ENCODE results near the gene EGR4. TPM values are rescaled to one million over a fixed set of nuclear protein-coding genes. Genes with fewer than 3 reads are reported as not detected.

EGR4 gene
- 0.04 TPM in 1 of 2 replicates, not detected in the other for total RNA-seq (2014; rRNA removed; shearing (Covaris generic))

DNA sequence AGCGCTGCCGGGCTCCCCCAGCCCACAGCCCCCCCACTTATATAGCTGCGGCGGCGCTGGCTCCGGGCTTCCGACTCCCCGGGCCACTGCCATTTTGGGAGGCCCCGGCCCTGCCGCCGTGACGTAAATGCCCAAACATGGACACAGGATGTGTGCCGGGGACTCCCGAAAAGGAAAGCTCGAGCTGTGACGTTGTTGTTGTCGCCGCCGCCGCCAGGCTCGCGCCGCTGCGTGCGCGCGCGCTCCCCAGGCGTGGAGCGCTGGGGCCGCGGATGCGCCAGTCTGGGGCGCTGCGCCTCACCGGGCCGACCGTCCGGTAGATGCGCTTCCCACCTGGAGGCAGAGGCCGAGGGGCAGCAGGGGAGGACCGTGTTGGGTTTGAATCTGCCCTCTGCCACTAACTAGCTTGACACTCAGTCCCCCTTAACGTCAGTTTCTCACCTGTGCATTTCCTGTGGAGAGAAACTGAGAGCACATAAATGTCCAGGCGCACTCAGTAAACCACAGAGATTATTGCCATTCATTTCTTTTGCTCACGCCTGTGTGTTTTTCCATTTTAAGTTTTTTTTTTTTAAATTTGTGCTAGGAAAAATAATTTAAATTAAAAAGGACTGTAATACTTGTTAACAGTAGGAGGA lies at the start of gene EGR4:
EGR4 (minus strand) TSS at position 15 of the 638 bp plus-strand sequence. CDS start 231 bp downstream, outside the sequence.
- peak; percentile 97 for DNase-seq
- Histone ChIP-seq H3K4me3 (ENCODE audit: insufficient read depth, low read depth, low read length) (peak within 1 kb of the TSS; percentile 50), H3K27me3 (ENCODE audit: control insufficient read depth, insufficient read depth, low read length) (peaks cover 81% of the 10 kb centered on the region), H3K36me3 (replicated peaks; ENCODE audit: control insufficient read depth, insufficient read depth, low read length) (no peaks in the 10 kb centered on the region)

DNA sequence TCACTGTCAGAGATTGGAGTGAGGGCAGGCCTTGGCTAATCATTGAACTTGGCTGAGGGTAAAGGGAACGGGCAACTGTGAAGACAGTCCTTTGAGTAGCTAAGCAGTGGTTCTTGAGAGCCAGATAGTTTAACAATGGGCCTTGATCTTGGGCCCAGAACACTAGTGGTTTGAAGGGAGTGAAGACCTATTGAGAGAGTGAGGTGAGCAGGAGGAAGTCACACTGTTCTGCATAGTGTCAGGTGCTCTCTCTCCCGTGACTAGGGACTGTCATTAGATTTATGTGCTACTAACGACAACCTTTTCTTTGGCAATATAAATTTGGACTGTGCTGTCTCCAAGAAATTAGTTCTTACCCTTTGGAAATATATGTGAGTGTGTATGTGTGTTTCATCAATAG lies 47.7 kb upstream of the EGR4 start:
- DNase-seq: no peak
- H3K4me3 ChIP-seq (ENCODE audit: insufficient read depth, low read depth, low read length): no peak overlapping the region
- no peaks in the 10 kb centered on the region; the same call in 1 of the 2 replicates for H3K27me3 ChIP-seq (ENCODE audit: control insufficient read depth, insufficient read depth, low read length)
- no peaks in the 10 kb centered on the region for H3K36me3 ChIP-seq (replicated peaks; ENCODE audit: control insufficient read depth, insufficient read depth, low read length)

DNA sequence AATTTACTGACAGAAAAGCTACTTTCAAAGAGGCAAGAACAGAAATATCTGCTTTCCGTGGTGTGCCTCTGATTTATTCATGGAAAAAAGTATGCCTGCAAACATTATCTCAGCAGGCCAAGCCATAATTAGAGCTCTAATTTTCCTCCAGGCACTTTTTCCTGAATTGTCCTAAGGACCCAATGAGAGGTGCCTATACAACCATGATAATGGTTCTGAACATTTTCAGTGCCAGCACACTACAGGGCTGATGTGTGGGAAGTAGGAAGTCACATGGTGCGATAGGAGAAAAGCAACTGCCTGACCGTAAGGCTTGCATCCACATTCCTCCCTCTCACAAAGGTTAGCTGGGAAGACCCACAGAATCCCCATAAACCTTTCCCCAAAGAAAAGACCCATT lies 45.9 kb upstream of the EGR4 start:
- H3K4me3 ChIP-seq (ENCODE audit: insufficient read depth, low read depth, low read length): no peak overlapping the region
- DNase-seq: no peak
- H3K27me3 ChIP-seq (ENCODE audit: control insufficient read depth, insufficient read depth, low read length): no peaks in the 10 kb centered on the region; the same call in 1 of the 2 replicates
- no peaks in the 10 kb centered on the region for H3K36me3 ChIP-seq (replicated peaks; ENCODE audit: control insufficient read depth, insufficient read depth, low read length)

DNA sequence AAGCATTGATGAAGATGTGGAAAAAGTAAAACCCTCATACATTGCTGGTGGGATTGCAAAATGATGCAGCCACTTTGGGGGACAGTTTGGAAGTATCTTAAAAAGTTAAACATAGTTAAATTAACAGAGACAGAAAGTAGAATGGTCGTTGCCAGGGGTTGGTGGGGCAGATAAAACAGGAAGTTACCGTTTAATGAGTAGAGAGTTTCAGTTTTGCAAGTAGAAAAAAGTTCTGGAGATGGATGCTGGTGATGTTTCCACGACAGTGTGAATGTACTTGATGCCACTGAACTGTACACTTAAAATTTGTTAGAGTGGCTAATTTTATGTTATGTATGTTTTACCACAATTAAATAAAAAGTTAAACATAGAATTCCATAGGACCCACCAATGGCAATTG lies 44.5 kb upstream of the EGR4 start:
- DNase-seq: no peak
- Histone ChIP-seq H3K4me3 (ENCODE audit: insufficient read depth, low read depth, low read length) (no peak overlapping the region), H3K36me3 (replicated peaks; ENCODE audit: control insufficient read depth, insufficient read depth, low read length) (no peaks in the 10 kb centered on the region), H3K27me3 (ENCODE audit: control insufficient read depth, insufficient read depth, low read length) (no peaks in the 10 kb centered on the region; the same call in 1 of the 2 replicates)

DNA sequence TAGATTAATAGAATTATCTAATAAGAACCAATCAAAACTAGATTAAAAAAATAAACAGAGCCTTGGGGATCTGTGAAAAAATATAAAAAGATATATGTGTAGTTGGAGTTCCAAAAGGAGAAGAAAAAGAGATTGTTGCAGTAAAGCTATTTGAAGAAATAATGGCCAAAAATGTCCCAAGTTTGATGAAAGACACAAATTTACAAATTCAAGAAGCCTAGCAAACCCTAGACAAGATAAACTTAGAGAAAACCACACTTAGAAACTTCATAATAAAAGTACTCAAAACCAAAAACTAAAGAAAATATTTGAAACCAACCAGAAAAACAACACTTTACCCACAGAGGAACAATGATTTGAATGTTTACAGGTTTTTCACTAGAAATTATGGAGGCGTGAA lies 41.3 kb upstream of the EGR4 start:
- Histone ChIP-seq H3K36me3 (replicated peaks; ENCODE audit: control insufficient read depth, insufficient read depth, low read length) (no peaks in the 10 kb centered on the region), H3K4me3 (ENCODE audit: insufficient read depth, low read depth, low read length) (no peak overlapping the region), H3K27me3 (ENCODE audit: control insufficient read depth, insufficient read depth, low read length) (no peaks in the 10 kb centered on the region)
- no peak for DNase-seq

DNA sequence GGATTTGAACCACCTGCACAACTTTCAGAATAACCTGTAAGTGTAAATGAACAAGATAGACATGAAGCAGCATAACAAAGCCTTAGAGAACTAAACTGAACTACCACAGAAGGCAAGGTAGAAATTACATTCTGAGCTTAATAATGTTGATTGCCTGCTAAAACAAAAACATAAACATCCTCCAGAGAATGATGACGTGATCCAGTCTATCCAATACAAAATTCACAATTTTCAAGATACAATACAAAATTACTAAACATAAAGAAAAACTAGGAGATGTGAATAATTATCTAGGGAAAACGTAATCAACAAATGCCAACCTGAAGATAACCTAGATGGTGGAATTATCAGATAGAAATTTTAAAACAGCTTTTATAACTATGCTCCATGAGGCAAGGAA lies 40.7 kb upstream of the EGR4 start:
- no peak for DNase-seq
- Histone ChIP-seq H3K36me3 (replicated peaks; ENCODE audit: control insufficient read depth, insufficient read depth, low read length) (no peaks in the 10 kb centered on the region), H3K27me3 (ENCODE audit: control insufficient read depth, insufficient read depth, low read length) (no peaks in the 10 kb centered on the region), H3K4me3 (ENCODE audit: insufficient read depth, low read depth, low read length) (no peak overlapping the region)

DNA sequence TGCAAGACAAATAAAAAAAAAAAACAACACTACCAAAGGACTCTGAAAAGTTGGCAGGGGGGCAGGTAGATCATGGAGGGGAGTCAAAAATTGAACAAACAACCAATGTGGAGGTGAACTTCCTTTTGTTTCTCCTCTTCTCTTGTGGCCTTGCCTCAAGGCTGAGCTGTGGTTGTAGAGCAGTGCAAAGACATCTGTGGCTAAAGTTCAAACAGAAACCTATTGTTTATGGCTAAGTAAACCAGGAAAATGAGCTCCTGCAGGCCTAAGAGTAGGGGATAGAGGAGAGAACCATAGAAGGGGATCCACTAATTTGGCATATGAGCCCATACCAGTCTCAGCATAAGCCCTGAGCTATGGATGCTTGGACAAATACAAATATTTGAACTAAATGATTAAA lies 40.2 kb upstream of the EGR4 start:
- Histone ChIP-seq H3K36me3 (replicated peaks; ENCODE audit: control insufficient read depth, insufficient read depth, low read length) (no peaks in the 10 kb centered on the region), H3K4me3 (ENCODE audit: insufficient read depth, low read depth, low read length) (no peak overlapping the region), H3K27me3 (ENCODE audit: control insufficient read depth, insufficient read depth, low read length) (no peaks in the 10 kb centered on the region)
- DNase-seq: no peak

DNA sequence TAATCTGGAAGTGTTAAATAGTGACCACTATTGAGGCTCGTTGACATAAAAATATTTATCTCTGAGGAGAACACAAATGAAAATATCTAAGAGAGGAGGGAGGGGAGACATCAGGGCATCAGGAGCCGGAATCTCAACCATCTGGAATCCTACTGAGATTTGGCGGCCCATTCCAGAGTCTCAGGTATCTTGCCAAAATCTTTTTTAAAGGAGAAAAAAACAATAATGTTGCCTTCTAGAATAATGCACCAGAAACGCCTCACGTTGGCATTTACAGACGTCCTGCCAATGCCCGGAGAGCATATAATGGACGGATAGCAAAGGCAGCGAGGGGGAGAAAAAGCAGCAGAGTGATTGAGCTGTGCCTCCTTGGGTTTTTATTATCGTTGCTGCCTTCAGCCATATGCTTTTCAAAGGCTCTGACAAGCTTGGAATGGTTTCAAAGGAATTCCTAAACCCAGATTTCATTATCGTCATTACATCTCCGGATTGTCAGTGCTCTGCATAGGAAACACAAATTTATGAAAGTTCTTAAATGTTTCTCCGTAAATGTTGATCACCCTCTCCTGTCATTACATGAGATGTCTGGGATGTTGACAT lies 30.9 kb upstream of the EGR4 start:
- Histone ChIP-seq H3K27me3 (ENCODE audit: control insufficient read depth, insufficient read depth, low read length) (no peaks in the 10 kb centered on the region; the same call in 1 of the 2 replicates), H3K4me3 (ENCODE audit: insufficient read depth, low read depth, low read length) (no peak overlapping the region), H3K36me3 (replicated peaks; ENCODE audit: control insufficient read depth, insufficient read depth, low read length) (no peaks in the 10 kb centered on the region)
- DNase-seq: no peak

DNA sequence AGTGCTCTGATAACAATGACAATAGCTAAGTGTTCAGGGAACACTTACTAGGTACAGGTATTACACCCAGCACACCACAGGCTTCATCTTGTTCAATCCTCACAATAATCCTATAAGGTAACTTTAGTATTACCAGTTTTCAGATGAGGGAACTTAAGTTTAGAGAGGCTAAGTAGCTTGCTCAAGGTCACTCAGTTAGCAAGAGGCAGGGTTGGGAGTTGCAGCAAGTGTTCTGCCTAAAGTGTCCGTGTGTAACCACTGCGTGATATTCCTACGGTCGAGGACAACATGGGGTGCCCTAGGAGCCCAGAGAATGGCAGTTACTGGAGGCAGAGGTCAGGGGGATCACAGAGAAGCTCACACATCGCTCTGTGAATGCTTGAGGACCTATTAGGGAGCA lies 30.2 kb upstream of the EGR4 start:
- H3K36me3 ChIP-seq (replicated peaks; ENCODE audit: control insufficient read depth, insufficient read depth, low read length): no peaks in the 10 kb centered on the region
- H3K4me3 ChIP-seq (ENCODE audit: insufficient read depth, low read depth, low read length): no peak overlapping the region
- H3K27me3 ChIP-seq (ENCODE audit: control insufficient read depth, insufficient read depth, low read length): no peaks in the 10 kb centered on the region; the same call in 1 of the 2 replicates
- no peak for DNase-seq

DNA sequence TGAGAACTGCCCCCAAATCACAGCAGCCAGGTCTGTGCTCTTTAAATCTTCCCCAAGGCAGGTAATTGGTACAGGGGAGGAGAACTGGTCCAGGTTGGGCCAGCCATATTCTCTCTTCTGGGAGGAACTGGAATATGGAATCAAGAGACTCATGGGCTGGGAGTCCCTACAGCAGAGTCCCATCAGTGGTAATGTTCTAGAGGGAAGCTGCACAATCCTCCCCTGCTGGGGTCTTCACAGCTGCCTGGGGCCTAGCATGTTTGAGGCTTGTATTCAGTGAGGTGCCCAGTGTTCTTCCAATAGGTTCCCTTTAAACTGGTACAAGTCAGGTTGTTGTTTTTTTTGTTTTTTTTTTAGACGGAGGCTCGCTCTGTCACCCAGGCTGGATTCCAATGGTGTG lies 21.1 kb upstream of the EGR4 start:
- Histone ChIP-seq H3K4me3 (ENCODE audit: insufficient read depth, low read depth, low read length) (no peak overlapping the region), H3K36me3 (replicated peaks; ENCODE audit: control insufficient read depth, insufficient read depth, low read length) (no peaks in the 10 kb centered on the region), H3K27me3 (ENCODE audit: control insufficient read depth, insufficient read depth, low read length) (no peaks in the 10 kb centered on the region)
- no peak for DNase-seq

DNA sequence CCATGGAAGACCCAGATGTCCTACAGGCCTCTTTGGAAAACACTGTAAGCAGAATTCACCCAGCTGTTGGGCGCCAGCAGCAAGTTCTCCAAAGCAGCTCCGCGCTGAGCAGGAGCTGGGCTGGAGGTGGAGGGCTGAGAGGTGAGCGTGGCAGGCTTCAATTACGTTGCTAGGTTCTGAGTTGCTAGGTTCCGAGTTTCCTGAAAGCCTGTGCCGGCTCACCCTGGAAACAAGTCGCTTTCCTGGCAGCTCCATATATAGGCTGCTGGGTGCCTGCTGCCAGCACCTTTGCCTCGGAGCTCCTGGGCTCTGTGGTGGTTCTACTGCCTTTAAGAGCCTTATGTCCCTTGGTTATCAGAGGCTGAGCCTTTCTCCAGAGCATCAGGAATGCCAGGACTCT lies 14.4 kb upstream of the EGR4 start:
- Histone ChIP-seq H3K27me3 (ENCODE audit: control insufficient read depth, insufficient read depth, low read length) (no peaks in the 10 kb centered on the region), H3K36me3 (replicated peaks; ENCODE audit: control insufficient read depth, insufficient read depth, low read length) (no peaks in the 10 kb centered on the region), H3K4me3 (ENCODE audit: insufficient read depth, low read depth, low read length) (no peak overlapping the region)
- no peak for DNase-seq

DNA sequence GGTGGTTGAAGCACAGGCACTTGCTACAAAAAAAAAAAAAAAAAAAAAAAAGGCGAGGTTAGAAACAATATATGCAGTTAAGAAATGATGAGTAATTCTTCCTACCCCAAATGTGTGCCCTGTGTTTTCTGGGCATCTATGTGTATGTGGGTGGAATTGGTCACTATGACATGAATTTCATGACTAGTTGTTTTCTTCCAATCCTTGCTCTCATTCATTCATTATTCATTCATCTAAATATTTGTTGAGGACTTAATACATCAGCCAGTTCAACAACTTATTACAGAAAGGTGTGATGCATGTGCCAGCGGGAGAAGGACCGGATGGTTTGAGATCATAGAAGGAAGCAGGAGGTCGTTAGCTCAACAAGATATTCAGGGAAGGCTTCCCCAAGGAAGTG lies 8.3 kb upstream of the EGR4 start:
- no peaks in the 10 kb centered on the region for H3K36me3 ChIP-seq (replicated peaks; ENCODE audit: control insufficient read depth, insufficient read depth, low read length)
- peaks cover 7% of the 10 kb centered on the region; the same call in 1 of the 2 replicates for H3K27me3 ChIP-seq (ENCODE audit: control insufficient read depth, insufficient read depth, low read length)
- H3K4me3 ChIP-seq (ENCODE audit: insufficient read depth, low read depth, low read length): no peak overlapping the region
- DNase-seq: no peak

DNA sequence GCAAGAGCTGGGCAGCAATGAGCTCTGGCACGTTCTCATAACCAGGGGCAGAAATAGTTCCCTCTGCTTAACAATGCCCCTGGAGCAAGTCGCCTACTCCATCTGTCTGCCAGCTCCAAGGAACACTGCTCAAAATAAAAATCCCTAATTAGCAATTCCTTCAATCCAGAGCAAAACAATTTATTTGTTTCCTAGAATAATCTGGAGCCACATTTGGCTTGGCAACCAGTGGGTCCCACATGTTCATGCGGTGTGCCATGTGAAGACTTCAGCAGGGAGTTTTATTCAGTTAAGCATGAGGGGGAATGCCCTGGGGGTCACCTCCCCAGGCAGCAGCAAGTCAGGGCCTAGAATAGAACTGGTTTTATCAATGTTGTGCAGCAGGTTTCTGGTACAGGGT lies 7.6 kb upstream of the EGR4 start:
- DNase-seq: no peak
- no peaks in the 10 kb centered on the region for H3K36me3 ChIP-seq (replicated peaks; ENCODE audit: control insufficient read depth, insufficient read depth, low read length)
- H3K27me3 ChIP-seq (ENCODE audit: control insufficient read depth, insufficient read depth, low read length): peaks cover 12% of the 10 kb centered on the region
- H3K4me3 ChIP-seq (ENCODE audit: insufficient read depth, low read depth, low read length): no peak overlapping the region

DNA sequence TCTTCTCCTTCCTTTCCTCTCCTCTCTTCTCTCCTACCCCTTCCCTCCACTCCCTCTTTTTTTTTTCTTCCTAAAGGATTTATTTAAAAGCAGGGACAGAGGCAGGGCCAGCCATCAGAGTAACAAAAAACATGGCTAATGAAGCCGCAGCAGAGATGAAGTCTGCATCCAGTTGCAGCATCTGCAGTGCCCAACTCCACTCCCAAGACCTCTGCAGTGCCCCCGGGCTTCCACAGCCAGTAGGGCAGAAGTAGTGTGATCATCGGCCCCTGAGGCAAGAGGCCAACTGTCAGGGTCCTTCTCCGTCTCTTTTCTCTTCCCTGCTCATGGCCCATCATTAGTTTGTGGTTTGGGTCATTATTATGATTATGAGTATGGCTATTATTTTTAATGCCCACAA lies 4.2 kb upstream of the EGR4 start:
- peaks cover 43% of the 10 kb centered on the region for H3K27me3 ChIP-seq (ENCODE audit: control insufficient read depth, insufficient read depth, low read length)
- no peak overlapping the region for H3K4me3 ChIP-seq (ENCODE audit: insufficient read depth, low read depth, low read length)
- peak; percentile 47 for DNase-seq
- no peaks in the 10 kb centered on the region for H3K36me3 ChIP-seq (replicated peaks; ENCODE audit: control insufficient read depth, insufficient read depth, low read length)

DNA sequence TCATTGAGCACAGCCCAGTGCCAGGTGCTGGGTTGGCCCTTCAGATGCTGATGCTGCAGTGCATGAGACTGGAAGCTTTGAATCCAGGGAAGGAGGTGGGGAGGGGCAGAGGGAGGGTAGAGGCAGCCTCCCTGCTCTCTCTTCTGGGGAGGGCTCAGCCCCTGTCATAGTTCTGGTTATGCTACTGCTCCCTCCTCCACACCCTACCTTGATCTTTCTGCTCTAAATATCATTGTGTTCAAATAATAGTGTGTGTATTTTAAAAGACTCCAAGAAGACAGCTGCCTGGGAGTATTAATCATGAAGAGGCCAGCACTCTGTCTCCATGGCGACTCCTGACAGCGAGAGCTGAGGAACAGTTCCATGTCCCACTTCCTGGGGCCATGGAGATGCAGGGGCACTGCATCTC lies 3.8 kb upstream of the EGR4 start:
- no peak for DNase-seq
- Histone ChIP-seq H3K36me3 (replicated peaks; ENCODE audit: control insufficient read depth, insufficient read depth, low read length) (no peaks in the 10 kb centered on the region), H3K27me3 (ENCODE audit: control insufficient read depth, insufficient read depth, low read length) (peaks cover 47% of the 10 kb centered on the region), H3K4me3 (ENCODE audit: insufficient read depth, low read depth, low read length) (no peak overlapping the region)

All from H7 (cell line).